HepG2 (cell line): Measurements from ENCODE around the gene PRR12. TPM values are rescaled to one million over a fixed set of nuclear protein-coding genes. Genes with fewer than 3 reads are reported as not detected.

Source experiments
- DMAP1 ChIP-seq: IDR thresholded peaks from 2 replicates; pipeline ENCODE4 v1.6.1; 2016
- DMTF1 ChIP-seq: sonication (generic); formaldehyde crosslinking; IDR thresholded peaks from 2 replicates; pipeline ENCODE4 v1.4.0; 2020; ENCODE audit warnings: mild to moderate bottlenecking, missing genetic modification reagents
- ELF1 ChIP-seq: sonication (generic); formaldehyde crosslinking; IDR thresholded peaks from 2 replicates; pipeline ENCODE4 v1.4.0; 2020; ENCODE audit warnings: missing genetic modification reagents
- ETV6 ChIP-seq: sonication (generic); formaldehyde crosslinking; conservative IDR thresholded peaks from 2 replicates; pipeline ENCODE4 v1.4.0; 2020; ENCODE audit warnings: missing genetic modification reagents
- MTA3 ChIP-seq: sonication (generic); formaldehyde crosslinking; IDR thresholded peaks from 2 replicates; pipeline ENCODE4 v1.4.0; 2020; ENCODE audit warnings: missing genetic modification reagents
- PCBP2 ChIP-seq: fragments of 200-400 bp; formaldehyde crosslinking; optimal IDR thresholded peaks from 2 replicates; pipeline ENCODE3; 2018; ENCODE audit warnings: low read length, low read depth; ENCODE audit not compliant: poor library complexity, severe bottlenecking
- PHB2 ChIP-seq: fragments of 450-650 bp; IDR thresholded peaks from 2 replicates; pipeline ENCODE4 v1.6.1; 2018; ENCODE audit not compliant: partially characterized antibody
- RARG ChIP-seq: sonication (generic); formaldehyde crosslinking; IDR thresholded peaks from 2 replicates; pipeline ENCODE4 v1.4.0; 2020; ENCODE audit warnings: low read depth, mild to moderate bottlenecking, missing genetic modification reagents
- TGIF2 ChIP-seq: IDR thresholded peaks from 2 replicates; pipeline ENCODE4 v1.6.1; 2016; ENCODE audit warnings: control low read depth, missing compliant biosample characterization
- ZKSCAN5 ChIP-seq: sonication (generic); formaldehyde crosslinking; IDR thresholded peaks from 2 replicates; pipeline ENCODE4 v1.5.1; 2020; ENCODE audit warnings: mild to moderate bottlenecking, missing genetic modification reagents
- ZMYM4 ChIP-seq: sonication (generic); formaldehyde crosslinking; IDR thresholded peaks from 2 replicates; pipeline ENCODE4 v1.8.1; 2023; ENCODE audit warnings: mild to moderate bottlenecking, missing genetic modification reagents
- ZNF318 ChIP-seq: sonication (generic); formaldehyde crosslinking; IDR thresholded peaks from 2 replicates; pipeline ENCODE4 v1.4.0; 2020; ENCODE audit warnings: mild to moderate bottlenecking, missing genetic modification reagents
- ZNF614 ChIP-seq: IDR thresholded peaks from 2 replicates; pipeline ENCODE4 v1.6.1; 2018; ENCODE audit warnings: missing biosample characterization, missing genetic modification reagents, inconsistent platforms, borderline replicate concordance
- ZNF749 ChIP-seq: sonication (generic); formaldehyde crosslinking; IDR thresholded peaks from 2 replicates; pipeline ENCODE4 v1.8.0; 2022; ENCODE audit warnings: mild to moderate bottlenecking, missing genetic modification reagents, moderate library complexity, borderline replicate concordance
- ZNF83 ChIP-seq: sonication (generic); formaldehyde crosslinking; IDR thresholded peaks from 2 replicates; pipeline ENCODE4 v1.4.0; 2020; ENCODE audit warnings: missing genetic modification reagents, mild to moderate bottlenecking, borderline replicate concordance
- polyA plus RNA-seq, 8 experiments: library from polyadenylated mRNA; depleted of rRNA in 3 of 8; stranded (reverse) in 7 of 8; unstranded in 1 of 8; fragments of >200 nt; fragmentation: Illumina TruSeq in 4 of 8; extraction: Trizol in 4 of 8; gene quantifications; 2 replicates each; pipeline versions ENCODE4 v1.2.1 to v1.2.3, GENCODE V29; 2011 to 2016; ENCODE audit warnings: low read depth in 4 of 8, missing spikeins in 1 of 8, mixed read lengths in 1 of 8; ENCODE audit not compliant: insufficient read depth in 1 of 8
- total RNA-seq, 5 experiments: library from RNA; depleted of rRNA; stranded (reverse); fragments of >200 nt; fragmentation: Illumina TruSeq; extraction: Trizol; gene quantifications; 2 replicates each; pipeline ENCODE4 v1.2.3, GENCODE V29; 2016; ENCODE audit warnings: low read depth in 1 of 5
- TF ChIP-seq, protein P1 (sequence below): sonication (generic); formaldehyde crosslinking; IDR thresholded peaks from 2 replicates; pipeline ENCODE4; 2020; ENCODE audit warnings: missing genetic modification reagents, mild to moderate bottlenecking, borderline replicate concordance

PRR12 gene
- total and polyA plus RNA-seq, 2 of the 13 experiments (the other 11 are each of a cell fraction or from before 2014, with no cell fraction given): 0.62 to 1.5 TPM

GRCh38 chr19:49672131-49672919, 81.3 kb downstream of the PRR12 start (continued):
- TF ChIP-seq DMTF1 (no peak), ZNF318 (CRISPR knock-in tag) (peak; percentile 61; the same call in 1 of the 2 replicates), PHB2 (no peak), MTA3 (CRISPR knock-in tag) (no peak), ZNF83 (CRISPR knock-in tag) (no peak), ZKSCAN5 (CRISPR knock-in tag) (0 out of 2 replicates have a peak, but pooled peaks have one; percentile 26), TGIF2 (CRISPR knock-in tag) (no peak; the same call in 1 of the 2 replicates), RARG (CRISPR knock-in tag) (no peak), ELF1 (no peak), ETV6 (CRISPR knock-in tag) (no peak), PCBP2 (no peak), ZMYM4 (CRISPR knock-in tag) (peak; percentile 31; the same call in 1 of the 2 replicates), DMAP1 (CRISPR knock-in tag) (no peak; the same call in 1 of the 2 replicates), ZNF614 (CRISPR knock-in tag) (peak; percentile 65; the same call in 1 of the 2 replicates), ZNF749 (CRISPR knock-in tag) (0 out of 2 replicates have a peak, but pooled peaks have one; percentile 43)
- TF ChIP-seq, protein P1, sequence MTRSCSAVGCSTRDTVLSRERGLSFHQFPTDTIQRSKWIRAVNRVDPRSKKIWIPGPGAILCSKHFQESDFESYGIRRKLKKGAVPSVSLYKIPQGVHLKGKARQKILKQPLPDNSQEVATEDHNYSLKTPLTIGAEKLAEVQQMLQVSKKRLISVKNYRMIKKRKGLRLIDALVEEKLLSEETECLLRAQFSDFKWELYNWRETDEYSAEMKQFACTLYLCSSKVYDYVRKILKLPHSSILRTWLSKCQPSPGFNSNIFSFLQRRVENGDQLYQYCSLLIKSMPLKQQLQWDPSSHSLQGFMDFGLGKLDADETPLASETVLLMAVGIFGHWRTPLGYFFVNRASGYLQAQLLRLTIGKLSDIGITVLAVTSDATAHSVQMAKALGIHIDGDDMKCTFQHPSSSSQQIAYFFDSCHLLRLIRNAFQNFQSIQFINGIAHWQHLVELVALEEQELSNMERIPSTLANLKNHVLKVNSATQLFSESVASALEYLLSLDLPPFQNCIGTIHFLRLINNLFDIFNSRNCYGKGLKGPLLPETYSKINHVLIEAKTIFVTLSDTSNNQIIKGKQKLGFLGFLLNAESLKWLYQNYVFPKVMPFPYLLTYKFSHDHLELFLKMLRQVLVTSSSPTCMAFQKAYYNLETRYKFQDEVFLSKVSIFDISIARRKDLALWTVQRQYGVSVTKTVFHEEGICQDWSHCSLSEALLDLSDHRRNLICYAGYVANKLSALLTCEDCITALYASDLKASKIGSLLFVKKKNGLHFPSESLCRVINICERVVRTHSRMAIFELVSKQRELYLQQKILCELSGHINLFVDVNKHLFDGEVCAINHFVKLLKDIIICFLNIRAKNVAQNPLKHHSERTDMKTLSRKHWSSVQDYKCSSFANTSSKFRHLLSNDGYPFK (CRISPR knock-in tag): no peak
